ENCODE data around the gene NF1. TPM values are rescaled to one million over a fixed set of nuclear protein-coding genes. Genes with fewer than 3 reads are reported as not detected.
"Not testable (repeated sequence)": the region's sequence is repeated elsewhere in the genome, so short reads cannot be mapped to it uniquely, and the experiment has no call there.

Gene NF1
- total RNA-seq, 2 experiments from 2014 or later, result 22.1 to 28.6 TPM

GRCh38 chr17:31339906-31340661 lies 245.3 kb downstream of the NF1 start:
- H3K27me3 Mint-ChIP-seq, result no peaks in the 10 kb centered on the region
- no peak overlapping the region for H3K27ac Mint-ChIP-seq
- no peak overlapping the region for H3K4me3 Mint-ChIP-seq
- DNase-seq (no peak), ATAC-seq (no peak)
- no peaks in the 10 kb centered on the region for H3K9me3 Mint-ChIP-seq (ENCODE audit: low read depth)
- peaks cover 10% of the 10 kb centered on the region for H3K36me3 Mint-ChIP-seq
- H3K4me1 Mint-ChIP-seq, result no peaks in the 10 kb centered on the region
- CTCF ChIA-PET, result interaction anchor here (0.6 to 0.7 kb wide), 2 partner anchors 138 to 375 kb away, joined by 3 read pairs; no protein-coding TSS in a partner anchor

DNA sequence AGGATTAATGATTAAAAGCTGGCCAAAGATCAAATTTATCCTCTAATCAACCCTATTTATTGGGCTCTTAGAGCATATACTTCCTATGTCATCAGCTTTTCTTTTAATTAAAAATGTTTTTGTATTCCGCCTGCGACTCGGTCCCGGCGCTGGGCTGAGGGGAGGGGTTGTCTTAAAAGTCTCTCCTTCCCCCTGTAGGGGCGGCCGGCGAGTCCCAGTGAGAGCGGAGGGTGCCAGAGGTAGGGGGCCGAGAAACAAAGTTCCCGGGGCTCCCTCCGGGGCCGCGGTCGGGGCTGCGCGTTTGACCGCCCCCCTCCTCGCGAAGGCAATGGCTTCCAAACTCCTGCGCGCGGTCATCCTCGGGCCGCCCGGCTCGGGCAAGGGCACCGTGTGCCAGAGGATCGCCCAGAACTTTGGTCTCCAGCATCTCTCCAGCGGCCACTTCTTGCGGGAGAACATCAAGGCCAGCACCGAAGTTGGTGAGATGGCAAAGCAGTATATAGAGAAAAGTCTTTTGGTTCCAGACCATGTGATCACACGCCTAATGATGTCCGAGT lies 250.5 kb downstream of the NF1 start:
- H3K36me3 Mint-ChIP-seq; CTCF ChIA-PET; H3K4me1 Mint-ChIP-seq; H3K27me3 Mint-ChIP-seq; H3K27ac Mint-ChIP-seq; H3K9me3 Mint-ChIP-seq (ENCODE audit: low read depth); DNase-seq; H3K4me3 Mint-ChIP-seq: not testable (repeated sequence)
- ATAC-seq, result peak; percentile 27

GRCh38 chr17:31349454-31349853 lies 254.7 kb downstream of the NF1 start:
- H3K4me1 Mint-ChIP-seq, result no peaks in the 10 kb centered on the region
- no peak for ATAC-seq
- H3K4me3 Mint-ChIP-seq, result no peak overlapping the region
- peaks cover 9% of the 10 kb centered on the region for H3K36me3 Mint-ChIP-seq
- H3K27me3 Mint-ChIP-seq, result no peaks in the 10 kb centered on the region
- H3K9me3 Mint-ChIP-seq (ENCODE audit: low read depth), result no peaks in the 10 kb centered on the region
- CTCF ChIA-PET, result no interaction called here
- H3K27ac Mint-ChIP-seq, result no peak overlapping the region
- DNase-seq, result no peak

DNA sequence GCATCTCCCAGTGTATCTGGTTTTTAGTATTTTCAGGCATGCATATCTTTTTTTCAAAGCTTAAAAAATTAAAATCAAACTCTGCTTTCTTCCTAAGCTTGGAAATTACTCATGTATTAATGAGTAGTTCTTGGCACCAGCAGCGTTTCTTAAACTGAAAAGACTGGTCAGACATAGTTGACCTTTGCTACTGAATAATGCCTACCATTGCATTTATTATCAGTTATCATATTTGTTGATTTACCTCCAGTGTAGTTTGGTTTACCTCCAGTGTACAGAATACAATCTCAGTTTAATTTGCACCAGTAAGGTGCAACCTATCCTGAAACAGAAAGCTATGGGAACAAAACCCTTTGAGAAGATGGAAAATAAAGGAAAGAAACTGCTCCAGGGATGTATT lies 261.2 kb downstream of the NF1 start:
- DNase-seq (no peak), ATAC-seq (no peak)
- H3K4me1 Mint-ChIP-seq, result no peaks in the 10 kb centered on the region
- peaks cover 19% of the 10 kb centered on the region for H3K36me3 Mint-ChIP-seq
- H3K27ac Mint-ChIP-seq, result no peak overlapping the region
- H3K4me3 Mint-ChIP-seq, result no peak overlapping the region
- CTCF ChIA-PET, result interaction anchor here (1.5 to 2.7 kb wide), 2 partner anchors 11 to 33 kb away, joined by 3 to 9 read pairs; no protein-coding TSS in a partner anchor
- no peaks in the 10 kb centered on the region for H3K27me3 Mint-ChIP-seq
- no peaks in the 10 kb centered on the region for H3K9me3 Mint-ChIP-seq (ENCODE audit: low read depth)

- no peak overlapping the region for H3K4me3 Mint-ChIP-seq
- no peaks in the 10 kb centered on the region for H3K9me3 Mint-ChIP-seq (ENCODE audit: low read depth)
- no peak overlapping the region for H3K27ac Mint-ChIP-seq
- ATAC-seq, result no peak
- H3K36me3 Mint-ChIP-seq, result peaks cover 23% of the 10 kb centered on the region
- DNase-seq, result no peak
- no peaks in the 10 kb centered on the region for H3K4me1 Mint-ChIP-seq
- H3K27me3 Mint-ChIP-seq, result no peaks in the 10 kb centered on the region
- CTCF ChIA-PET, result interaction anchor here (1.2 kb wide), 1 partner anchor 16 kb away, joined by 5 read pairs; no protein-coding TSS in a partner anchor
Observed at GRCh38 chr17:31357091-31357490, 262.3 kb downstream of the NF1 start.

DNA sequence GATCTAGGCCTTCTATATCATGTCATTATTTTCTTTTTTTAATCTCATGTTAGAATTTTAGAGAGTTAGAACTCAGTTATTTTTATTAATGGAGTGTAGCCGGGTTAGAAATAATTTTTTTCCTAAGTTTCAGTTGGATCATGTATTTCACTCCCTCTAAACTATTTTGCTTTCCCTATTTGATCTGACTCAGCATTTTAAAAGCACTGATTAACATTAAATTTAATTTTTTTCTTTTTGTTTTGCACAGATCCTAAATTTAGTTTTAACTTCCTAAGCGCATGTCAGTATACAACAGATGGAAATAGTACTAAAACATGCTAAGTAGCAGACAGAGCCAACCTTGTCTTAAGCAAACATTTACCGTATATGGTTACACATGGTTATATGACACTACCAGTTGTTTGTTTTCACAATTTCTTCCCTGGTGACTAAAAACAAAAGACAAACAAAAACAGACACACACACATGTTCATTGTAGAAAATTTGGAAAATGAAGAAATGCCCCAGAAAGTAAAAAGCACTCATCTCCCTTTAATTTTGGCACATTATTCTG lies 263.1 kb downstream of the NF1 start:
- Mint-ChIP-seq H3K36me3 (peaks cover 29% of the 10 kb centered on the region), H3K27ac (no peak overlapping the region), H3K4me3 (no peak overlapping the region), H3K27me3 (no peaks in the 10 kb centered on the region), H3K4me1 (peaks cover 1% of the 10 kb centered on the region), H3K9me3 (ENCODE audit: low read depth) (no peaks in the 10 kb centered on the region)
- CTCF ChIA-PET, result interaction anchor here (0.5 kb wide), 1 partner anchor 553 kb away, joined by 3 read pairs; no protein-coding TSS in a partner anchor
- ATAC-seq (no peak), DNase-seq (no peak)

DNA sequence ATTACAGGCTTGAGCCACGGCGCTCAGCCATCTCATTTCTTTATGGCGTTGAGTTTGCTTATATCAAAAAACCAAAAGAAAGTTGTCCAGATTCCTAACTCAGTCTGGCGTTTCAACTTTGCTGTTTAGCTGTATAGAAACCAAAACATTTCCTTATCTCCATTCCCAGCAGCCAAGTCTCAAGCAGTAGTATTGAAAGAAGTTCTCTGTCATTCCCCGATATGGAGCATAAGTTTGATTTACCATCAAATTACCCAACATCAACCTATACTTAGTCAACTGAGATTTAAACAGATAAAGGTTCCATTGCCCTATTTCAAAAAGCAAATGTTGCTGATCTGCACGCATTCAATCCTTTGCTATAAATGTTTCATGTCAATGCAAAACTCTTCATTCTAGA lies 269.2 kb downstream of the NF1 start:
- DNase-seq, result no peak
- H3K27ac Mint-ChIP-seq, result no peak overlapping the region
- H3K9me3 Mint-ChIP-seq (ENCODE audit: low read depth), result no peaks in the 10 kb centered on the region
- no peak overlapping the region for H3K4me3 Mint-ChIP-seq
- CTCF ChIA-PET, result interaction anchor here (0.6 to 2.7 kb wide), 2 partner anchors 9 to 16 kb away, joined by 3 to 11 read pairs; no protein-coding TSS in a partner anchor
- no peaks in the 10 kb centered on the region for H3K27me3 Mint-ChIP-seq
- peaks cover 27% of the 10 kb centered on the region for H3K36me3 Mint-ChIP-seq
- peaks cover 4% of the 10 kb centered on the region for H3K4me1 Mint-ChIP-seq
- ATAC-seq, result no peak

- Mint-ChIP-seq H3K4me1 (peaks cover 12% of the 10 kb centered on the region), H3K4me3 (no peak overlapping the region), H3K9me3 (ENCODE audit: low read depth) (no peaks in the 10 kb centered on the region), H3K27ac (no peak overlapping the region), H3K27me3 (no peaks in the 10 kb centered on the region), H3K36me3 (peaks cover 18% of the 10 kb centered on the region)
- CTCF ChIA-PET, result interaction anchor here (1.2 to 3.2 kb wide), 3 partner anchors 11 to 23 kb away, joined by 3 to 9 read pairs (median 3); no protein-coding TSS in a partner anchor
- DNase-seq (no peak), ATAC-seq (no peak)
Observed at GRCh38 chr17:31366088-31366487, 271.3 kb downstream of the NF1 start.

GRCh38 chr17:31369266-31369665 lies 274.5 kb downstream of the NF1 start:
- H3K4me1 Mint-ChIP-seq, result peaks cover 22% of the 10 kb centered on the region

DNA sequence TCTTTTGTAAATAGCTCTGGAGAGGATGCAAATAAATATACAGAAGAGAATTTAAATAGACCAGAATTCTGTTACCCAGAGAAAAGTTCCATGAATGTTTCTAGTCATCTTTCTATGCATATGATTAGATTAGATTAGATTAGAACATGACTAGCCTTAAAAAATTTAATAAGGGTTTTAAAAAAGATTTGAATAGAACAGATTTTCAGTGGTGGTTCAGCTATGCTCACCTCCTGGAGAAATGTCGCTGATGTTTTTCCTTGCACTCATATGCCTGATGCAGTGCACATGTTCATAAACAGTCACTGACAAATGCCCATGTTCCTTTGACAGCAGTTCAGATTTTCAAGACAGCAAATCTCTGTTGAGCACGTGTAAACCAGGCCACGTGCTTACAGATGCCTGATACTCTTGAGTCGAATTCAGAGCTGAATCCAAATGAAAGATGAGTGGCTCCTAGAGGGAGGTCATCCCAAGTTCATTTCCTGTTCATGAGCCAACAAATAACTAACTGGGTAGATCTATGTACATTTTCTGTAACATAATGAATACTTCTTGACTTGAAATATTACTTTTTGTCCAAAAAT lies 276.8 kb downstream of the NF1 start:
- H3K9me3 Mint-ChIP-seq (ENCODE audit: low read depth), result no peaks in the 10 kb centered on the region
- CTCF ChIA-PET, result interaction anchor here (1.3 to 2.0 kb wide), 3 partner anchors 11 to 61 kb away, joined by 3 to 5 read pairs (median 5); no protein-coding TSS in a partner anchor
- peaks cover 22% of the 10 kb centered on the region for H3K4me1 Mint-ChIP-seq
- no peaks in the 10 kb centered on the region for H3K27me3 Mint-ChIP-seq
- H3K27ac Mint-ChIP-seq, result no peak overlapping the region
- no peak overlapping the region for H3K4me3 Mint-ChIP-seq
- H3K36me3 Mint-ChIP-seq, result peaks cover 4% of the 10 kb centered on the region
- no peak for ATAC-seq
- DNase-seq, result no peak

More at GRCh38 chr17:31369266-31369665, 274.5 kb downstream of the NF1 start:
- Mint-ChIP-seq H3K4me3 (no peak overlapping the region), H3K9me3 (ENCODE audit: low read depth) (no peaks in the 10 kb centered on the region), H3K27me3 (no peaks in the 10 kb centered on the region), H3K27ac (no peak overlapping the region), H3K36me3 (peaks cover 5% of the 10 kb centered on the region)
- DNase-seq (no peak), ATAC-seq (no peak)
- CTCF ChIA-PET, result interaction anchor here (1.7 kb wide), 1 partner anchor 14 kb away, joined by 3 read pairs; no protein-coding TSS in a partner anchor

DNA sequence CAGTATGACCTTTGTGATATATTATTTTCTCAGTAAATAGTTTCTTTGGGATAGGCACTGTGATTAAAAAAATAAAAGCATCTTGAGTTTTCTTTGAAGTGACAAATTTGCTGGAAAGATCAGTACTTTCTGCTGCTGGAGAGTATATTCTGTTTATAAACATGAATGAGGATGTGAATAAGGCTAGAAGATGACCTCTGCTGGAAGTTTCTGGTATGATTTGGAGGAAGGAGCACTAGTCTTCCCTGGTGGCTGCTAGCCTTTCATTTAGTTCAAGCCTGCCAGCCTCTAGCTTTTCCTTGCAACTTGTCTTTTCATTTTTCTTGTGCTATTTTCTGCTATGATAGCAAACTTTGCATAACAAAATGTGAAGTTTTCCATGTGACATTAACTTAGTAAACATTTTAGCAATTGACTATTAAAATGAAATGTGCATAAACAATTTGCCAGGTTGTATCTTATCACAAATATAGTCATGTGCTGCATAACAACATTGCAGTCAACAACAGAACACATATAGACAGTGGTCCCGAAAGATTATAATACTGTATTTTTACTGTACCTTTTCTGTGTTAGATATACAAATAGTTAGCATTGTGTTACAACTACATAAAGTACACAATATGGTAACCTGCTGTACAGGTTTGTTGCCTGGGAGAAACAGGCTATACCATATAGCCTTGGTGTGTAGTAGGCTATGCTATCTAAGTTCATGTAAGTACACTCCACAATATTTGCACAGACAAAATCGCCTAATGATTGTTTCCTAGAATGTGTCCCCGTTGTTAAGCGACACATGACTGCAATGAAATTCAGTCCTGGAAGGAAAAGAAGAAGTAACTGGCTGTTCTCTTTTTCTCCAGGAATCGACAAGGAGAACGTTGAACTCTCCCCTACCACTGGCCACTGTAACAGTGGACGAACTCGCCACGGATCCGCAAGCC lies 278.6 kb downstream of the NF1 start:
- peak; percentile 80 for ATAC-seq
- no peaks in the 10 kb centered on the region for H3K9me3 Mint-ChIP-seq (ENCODE audit: low read depth)
- H3K4me1 Mint-ChIP-seq, result peaks cover 22% of the 10 kb centered on the region
- H3K36me3 Mint-ChIP-seq, result peaks cover 3% of the 10 kb centered on the region
- no peak overlapping the region for H3K4me3 Mint-ChIP-seq
- CTCF ChIA-PET, result interaction anchor here (0.9 to 2.0 kb wide), 18 partner anchors 10 to 370 kb away, joined by 3 to 11 read pairs (median 4); no protein-coding TSS in a partner anchor
- H3K27me3 Mint-ChIP-seq, result no peaks in the 10 kb centered on the region
- no peak overlapping the region for H3K27ac Mint-ChIP-seq
- no peak for DNase-seq

DNA sequence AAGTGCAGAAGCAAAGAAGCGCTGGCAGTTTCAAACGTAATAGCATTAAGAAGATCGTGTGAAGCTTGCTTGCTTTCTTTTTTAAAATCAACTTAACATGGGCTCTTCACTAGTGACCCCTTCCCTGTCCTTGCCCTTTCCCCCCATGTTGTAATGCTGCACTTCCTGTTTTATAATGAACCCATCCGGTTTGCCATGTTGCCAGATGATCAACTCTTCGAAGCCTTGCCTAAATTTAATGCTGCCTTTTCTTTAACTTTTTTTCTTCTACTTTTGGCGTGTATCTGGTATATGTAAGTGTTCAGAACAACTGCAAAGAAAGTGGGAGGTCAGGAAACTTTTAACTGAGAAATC lies 279.3 kb downstream of the NF1 start:
- no peaks in the 10 kb centered on the region for H3K27me3 Mint-ChIP-seq
- DNase-seq, result no peak
- no peak overlapping the region for H3K27ac Mint-ChIP-seq
- peaks cover 3% of the 10 kb centered on the region for H3K36me3 Mint-ChIP-seq
- H3K4me3 Mint-ChIP-seq, result no peak overlapping the region
- no peaks in the 10 kb centered on the region for H3K9me3 Mint-ChIP-seq (ENCODE audit: low read depth)
- H3K4me1 Mint-ChIP-seq, result peaks cover 22% of the 10 kb centered on the region
- no peak for ATAC-seq
- CTCF ChIA-PET, result no interaction called here
